Measurements from ENCODE around the gene PHACTR1. TPM values are rescaled to one million over a fixed set of nuclear protein-coding genes. Genes with fewer than 3 reads are reported as not detected.
A peak's percentile ranks its signal among the peaks of the same experiment; 100 is the strongest.

The PHACTR1 gene
- total RNA-seq, 1 experiment from 2014 or later = 5.2 TPM

DNA sequence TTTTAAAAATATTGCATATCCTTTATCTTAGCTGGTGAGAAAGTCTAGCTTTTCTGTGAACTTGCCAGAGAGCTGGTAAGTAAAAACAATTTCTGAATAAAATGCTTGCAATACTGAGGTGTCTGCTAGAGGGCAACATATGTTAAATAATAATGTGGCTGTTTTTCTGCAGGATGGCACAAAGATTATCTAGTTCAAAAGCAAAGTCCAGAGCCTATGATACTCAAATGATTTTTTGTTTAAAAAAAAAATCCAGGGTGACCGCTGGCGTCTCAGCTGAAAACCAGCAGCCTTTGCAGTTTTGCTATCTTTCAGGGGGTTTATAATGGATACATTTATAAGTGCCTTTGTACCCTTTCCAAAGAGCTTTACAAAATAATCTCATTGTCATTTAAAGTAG lies 194.9 kb downstream of the PHACTR1 start:
- peak; percentile 56 for DNase-seq
- no peak overlapping the region for H3K27ac ChIP-seq (ENCODE audit: low read length)
- no peak overlapping the region for H3K9ac ChIP-seq (ENCODE audit: low read length)
- no peak overlapping the region for H3K4me2 ChIP-seq (ENCODE audit: low read depth, low read length, poor library complexity, severe bottlenecking)
- no peaks in the 10 kb centered on the region for H3K9me2 ChIP-seq (replicated peaks; ENCODE audit: insufficient read depth, low read length)
- no peaks in the 10 kb centered on the region for H3K36me3 ChIP-seq (ENCODE audit: insufficient read depth, low read length)
- H3K4me3 ChIP-seq (ENCODE audit: low read length) = no peak overlapping the region
- no peaks in the 10 kb centered on the region for H4K20me1 ChIP-seq (ENCODE audit: insufficient read depth, low read depth, low read length)
- H3K4me1 ChIP-seq (ENCODE audit: low read length) = no peaks in the 10 kb centered on the region
- H3K9me3 ChIP-seq (ENCODE audit: low read length) = no peaks in the 10 kb centered on the region
- H3K27me3 ChIP-seq (ENCODE audit: low read length) = no peaks in the 10 kb centered on the region
- no peak overlapping the region for H2AFZ ChIP-seq (ENCODE audit: low read length)
- no peaks in the 10 kb centered on the region for H3K79me2 ChIP-seq (ENCODE audit: low read length)

- Histone ChIP-seq H3K9me2 (replicated peaks; ENCODE audit: insufficient read depth, low read length) (no peaks in the 10 kb centered on the region), H3K4me3 (ENCODE audit: low read length) (no peak overlapping the region)
- no peak for DNase-seq
Observed at GRCh38 chr6:12913201-12913600, 196.6 kb downstream of the PHACTR1 start.

DNA sequence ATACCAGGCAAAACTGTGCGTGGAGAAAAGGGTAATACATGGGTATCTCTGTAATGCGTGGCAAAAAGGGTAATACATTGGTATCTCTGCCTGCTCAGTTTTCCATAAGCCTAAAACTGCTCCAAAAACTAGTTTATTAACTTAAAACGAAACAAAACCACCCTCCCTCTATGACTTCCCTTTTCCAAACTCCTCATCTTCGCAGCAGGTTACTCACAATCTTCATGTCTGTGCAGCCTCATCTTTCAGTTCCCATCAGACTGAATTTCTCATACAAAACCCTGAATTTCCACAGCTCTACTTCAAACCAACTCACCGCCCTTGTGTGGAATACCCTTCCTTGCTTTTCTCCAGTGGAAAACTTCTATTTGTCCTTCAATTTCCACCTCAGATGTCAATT lies 199.4 kb downstream of the PHACTR1 start:
- Histone ChIP-seq H3K4me2 (ENCODE audit: low read depth, low read length, poor library complexity, severe bottlenecking) (no peak overlapping the region), H3K9ac (ENCODE audit: low read length) (no peak overlapping the region), H3K4me1 (ENCODE audit: low read length) (no peaks in the 10 kb centered on the region), H2AFZ (ENCODE audit: low read length) (no peak overlapping the region), H3K9me3 (ENCODE audit: low read length) (no peaks in the 10 kb centered on the region), H3K4me3 (ENCODE audit: low read length) (no peak overlapping the region), H3K79me2 (ENCODE audit: low read length) (no peaks in the 10 kb centered on the region), H4K20me1 (ENCODE audit: insufficient read depth, low read depth, low read length) (no peaks in the 10 kb centered on the region), H3K36me3 (ENCODE audit: insufficient read depth, low read length) (no peaks in the 10 kb centered on the region), H3K27me3 (ENCODE audit: low read length) (no peaks in the 10 kb centered on the region), H3K9me2 (replicated peaks; ENCODE audit: insufficient read depth, low read length) (no peaks in the 10 kb centered on the region), H3K27ac (ENCODE audit: low read length) (no peak overlapping the region)
- DNase-seq = no peak

More at GRCh38 chr6:12913201-12913600, 196.6 kb downstream of the PHACTR1 start:
- Histone ChIP-seq H4K20me1 (ENCODE audit: insufficient read depth, low read depth, low read length) (no peaks in the 10 kb centered on the region), H3K27ac (ENCODE audit: low read length) (no peak overlapping the region), H3K79me2 (ENCODE audit: low read length) (no peaks in the 10 kb centered on the region), H3K4me2 (ENCODE audit: low read depth, low read length, poor library complexity, severe bottlenecking) (no peak overlapping the region), H3K27me3 (ENCODE audit: low read length) (no peaks in the 10 kb centered on the region), H2AFZ (ENCODE audit: low read length) (no peak overlapping the region), H3K36me3 (ENCODE audit: insufficient read depth, low read length) (no peaks in the 10 kb centered on the region), H3K9me3 (ENCODE audit: low read length) (no peaks in the 10 kb centered on the region), H3K9ac (ENCODE audit: low read length) (no peak overlapping the region), H3K4me1 (ENCODE audit: low read length) (no peaks in the 10 kb centered on the region)

DNA sequence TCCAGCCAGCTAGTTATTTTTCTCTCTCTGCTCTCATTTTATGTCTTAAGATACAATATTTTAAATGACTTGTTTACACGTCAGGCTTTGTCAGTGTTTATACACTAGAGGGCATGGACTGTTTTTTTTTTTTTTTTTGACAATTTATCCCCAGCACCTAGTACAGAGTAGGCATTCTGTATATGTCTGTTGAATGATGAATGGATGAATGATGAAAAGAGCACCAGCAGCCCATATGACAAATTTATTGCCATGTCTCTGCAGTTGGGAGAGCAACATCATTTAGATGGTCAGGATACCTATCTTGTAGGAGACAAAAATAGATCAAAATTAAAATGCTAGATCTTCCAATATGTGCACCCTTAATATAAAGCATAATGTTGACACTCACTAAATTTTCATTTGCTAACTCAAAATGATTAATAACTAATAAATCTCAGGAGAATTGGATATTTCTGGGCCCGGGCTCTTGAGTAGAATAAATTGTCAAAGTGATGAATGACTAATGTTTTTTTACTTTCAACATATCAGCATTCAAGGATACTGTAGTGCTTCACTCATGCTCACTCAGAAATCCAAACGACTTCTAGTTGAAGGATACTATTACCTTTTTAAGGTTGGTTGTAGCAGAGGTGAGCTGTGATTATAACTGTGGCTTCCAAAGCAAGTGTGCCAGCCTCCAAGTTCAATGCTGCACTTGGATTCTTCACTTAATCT lies 200.0 kb downstream of the PHACTR1 start:
- H3K9me2 ChIP-seq (replicated peaks; ENCODE audit: insufficient read depth, low read length) = no peaks in the 10 kb centered on the region
- no peaks in the 10 kb centered on the region for H3K27me3 ChIP-seq (ENCODE audit: low read length)
- H3K4me3 ChIP-seq (ENCODE audit: low read length) = no peak overlapping the region
- no peak overlapping the region for H3K9ac ChIP-seq (ENCODE audit: low read length)
- H3K79me2 ChIP-seq (ENCODE audit: low read length) = no peaks in the 10 kb centered on the region
- no peaks in the 10 kb centered on the region for H4K20me1 ChIP-seq (ENCODE audit: insufficient read depth, low read depth, low read length)
- no peaks in the 10 kb centered on the region for H3K4me1 ChIP-seq (ENCODE audit: low read length)
- DNase-seq = no peak
- no peak overlapping the region for H2AFZ ChIP-seq (ENCODE audit: low read length)
- no peak overlapping the region for H3K27ac ChIP-seq (ENCODE audit: low read length)
- no peak overlapping the region for H3K4me2 ChIP-seq (ENCODE audit: low read depth, low read length, poor library complexity, severe bottlenecking)
- no peaks in the 10 kb centered on the region for H3K36me3 ChIP-seq (ENCODE audit: insufficient read depth, low read length)
- H3K9me3 ChIP-seq (ENCODE audit: low read length) = no peaks in the 10 kb centered on the region

- H3K9ac ChIP-seq (ENCODE audit: low read length) = no peak overlapping the region
- no peak overlapping the region for H2AFZ ChIP-seq (ENCODE audit: low read length)
- H3K79me2 ChIP-seq (ENCODE audit: low read length) = no peaks in the 10 kb centered on the region
- H3K4me3 ChIP-seq (ENCODE audit: low read length) = no peak overlapping the region
- H3K27ac ChIP-seq (ENCODE audit: low read length) = no peak overlapping the region
- DNase-seq = no peak
- no peak overlapping the region for H3K4me2 ChIP-seq (ENCODE audit: low read depth, low read length, poor library complexity, severe bottlenecking)
- no peaks in the 10 kb centered on the region for H3K36me3 ChIP-seq (ENCODE audit: insufficient read depth, low read length)
- no peaks in the 10 kb centered on the region for H3K9me3 ChIP-seq (ENCODE audit: low read length)
- H3K4me1 ChIP-seq (ENCODE audit: low read length) = no peaks in the 10 kb centered on the region
- no peaks in the 10 kb centered on the region for H3K9me2 ChIP-seq (replicated peaks; ENCODE audit: insufficient read depth, low read length)
- H4K20me1 ChIP-seq (ENCODE audit: insufficient read depth, low read depth, low read length) = no peaks in the 10 kb centered on the region
- H3K27me3 ChIP-seq (ENCODE audit: low read length) = no peaks in the 10 kb centered on the region
Observed at GRCh38 chr6:12921467-12921866, 204.9 kb downstream of the PHACTR1 start.

GRCh38 chr6:12923644-12924235 lies 207.2 kb downstream of the PHACTR1 start:
- Histone ChIP-seq H4K20me1 (ENCODE audit: insufficient read depth, low read depth, low read length) (no peaks in the 10 kb centered on the region), H3K36me3 (ENCODE audit: insufficient read depth, low read length) (no peaks in the 10 kb centered on the region), H3K9ac (ENCODE audit: low read length) (no peak overlapping the region), H3K9me2 (replicated peaks; ENCODE audit: insufficient read depth, low read length) (no peaks in the 10 kb centered on the region), H2AFZ (ENCODE audit: low read length) (no peak overlapping the region), H3K27ac (ENCODE audit: low read length) (no peak overlapping the region), H3K4me3 (ENCODE audit: low read length) (no peak overlapping the region), H3K79me2 (ENCODE audit: low read length) (no peaks in the 10 kb centered on the region), H3K27me3 (ENCODE audit: low read length) (no peaks in the 10 kb centered on the region), H3K4me1 (ENCODE audit: low read length) (no peaks in the 10 kb centered on the region), H3K9me3 (ENCODE audit: low read length) (no peaks in the 10 kb centered on the region), H3K4me2 (ENCODE audit: low read depth, low read length, poor library complexity, severe bottlenecking) (no peak overlapping the region)
- no peak for DNase-seq

DNA sequence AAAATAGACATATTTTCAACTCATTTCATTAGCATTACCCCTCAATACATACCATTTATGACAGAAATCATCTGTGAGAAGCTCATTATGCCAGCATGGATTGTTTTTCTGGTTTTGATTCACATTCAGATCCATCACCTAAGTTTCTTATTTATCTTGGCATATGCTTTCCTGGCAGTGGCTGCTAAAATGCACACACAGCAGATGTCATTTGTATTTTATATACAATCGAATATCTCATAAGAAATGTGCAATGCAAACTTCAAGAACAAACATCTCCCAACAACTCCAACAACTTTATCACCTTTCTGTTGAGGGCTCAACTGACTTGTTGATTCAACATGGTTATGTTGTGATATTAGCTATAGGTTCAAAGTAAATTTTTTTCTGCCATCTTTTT lies 208.3 kb downstream of the PHACTR1 start:
- no peak overlapping the region for H3K4me3 ChIP-seq (ENCODE audit: low read length)
- no peaks in the 10 kb centered on the region for H3K4me1 ChIP-seq (ENCODE audit: low read length)
- no peak overlapping the region for H3K9ac ChIP-seq (ENCODE audit: low read length)
- no peak overlapping the region for H2AFZ ChIP-seq (ENCODE audit: low read length)
- H3K9me3 ChIP-seq (ENCODE audit: low read length) = no peaks in the 10 kb centered on the region
- DNase-seq = no peak
- H4K20me1 ChIP-seq (ENCODE audit: insufficient read depth, low read depth, low read length) = no peaks in the 10 kb centered on the region
- no peaks in the 10 kb centered on the region for H3K36me3 ChIP-seq (ENCODE audit: insufficient read depth, low read length)
- H3K27ac ChIP-seq (ENCODE audit: low read length) = no peak overlapping the region
- no peaks in the 10 kb centered on the region for H3K9me2 ChIP-seq (replicated peaks; ENCODE audit: insufficient read depth, low read length)
- H3K27me3 ChIP-seq (ENCODE audit: low read length) = no peaks in the 10 kb centered on the region
- H3K79me2 ChIP-seq (ENCODE audit: low read length) = no peaks in the 10 kb centered on the region
- H3K4me2 ChIP-seq (ENCODE audit: low read depth, low read length, poor library complexity, severe bottlenecking) = no peak overlapping the region

GRCh38 chr6:12927746-12928145 lies 211.2 kb downstream of the PHACTR1 start:
- Histone ChIP-seq H3K4me3 (ENCODE audit: low read length) (no peak overlapping the region), H2AFZ (ENCODE audit: low read length) (no peak overlapping the region), H3K9me2 (replicated peaks; ENCODE audit: insufficient read depth, low read length) (no peaks in the 10 kb centered on the region), H4K20me1 (ENCODE audit: insufficient read depth, low read depth, low read length) (no peaks in the 10 kb centered on the region), H3K9me3 (ENCODE audit: low read length) (no peaks in the 10 kb centered on the region), H3K36me3 (ENCODE audit: insufficient read depth, low read length) (no peaks in the 10 kb centered on the region), H3K4me1 (ENCODE audit: low read length) (no peaks in the 10 kb centered on the region), H3K27me3 (ENCODE audit: low read length) (no peaks in the 10 kb centered on the region), H3K9ac (ENCODE audit: low read length) (no peak overlapping the region), H3K79me2 (ENCODE audit: low read length) (no peaks in the 10 kb centered on the region), H3K4me2 (ENCODE audit: low read depth, low read length, poor library complexity, severe bottlenecking) (no peak overlapping the region), H3K27ac (ENCODE audit: low read length) (no peak overlapping the region)
- DNase-seq = no peak
